Measurements from ENCODE around the gene PKP1. TPM values are rescaled to one million over a fixed set of nuclear protein-coding genes. Genes with fewer than 3 reads are reported as not detected.

PKP1 gene
- total and polyA plus RNA-seq, 2 donors (not counting 3 experiments of a cell fraction or from before 2014, with no cell fraction given) = 0.01 TPM; not detected in 1

- DNase-seq (ENCODE audit: low read depth, low spot score) = no peak
- dilution Hi-C loops (cut with MboI; ENCODE audit: extremely low pct_ligation_motif_present, low sequenced_read_pairs) (no loop called here), intact Hi-C loops (cut with micrococcal nuclease) (no loop called here)
- H3K27ac ChIP-seq (ENCODE audit: insufficient read depth, low read depth, low read length) = no peak overlapping the region
- ChIA-PET POLR2A (no interaction called here), CTCF (interaction anchor here (0.7 kb wide), 1 partner anchor 111 kb away, joined by 3 read pairs; no protein-coding TSS in a partner anchor)
- no peaks in the 10 kb centered on the region for H3K4me1 ChIP-seq (ENCODE audit: control insufficient read depth, extremely low read depth, insufficient read depth, low read length)
- FAIRE-seq = no peak
- H3K9me3 ChIP-seq (replicated peaks; ENCODE audit: control insufficient read depth, insufficient read depth, low read length) = no peaks in the 10 kb centered on the region
- H3K9me1 ChIP-seq (replicated peaks; ENCODE audit: control insufficient read depth, extremely low read depth, insufficient read depth, low read length) = no peaks in the 10 kb centered on the region
- H3K4me3 ChIP-seq (replicated peaks in 1 of 3; ENCODE audit: insufficient read depth in 1 of 3, low read depth in 1 of 3, low read length in 3 of 3) = no peak overlapping the region
- H2AFZ ChIP-seq (ENCODE audit: low read depth, low read length) = no peak overlapping the region
- no peaks in the 10 kb centered on the region for H4K20me1 ChIP-seq (replicated peaks; ENCODE audit: control insufficient read depth, extremely low read depth, insufficient read depth, low read length)
- no peak overlapping the region for H3K4me2 ChIP-seq (ENCODE audit: insufficient read depth, low read length)
- H3K36me3 ChIP-seq (ENCODE audit: control insufficient read depth in 2 of 2, extremely low read depth in 1 of 2, insufficient read depth in 2 of 2, low read length in 2 of 2) = no peaks in the 10 kb centered on the region
- TF ChIP-seq POLR2A (IDR thresholded peaks at IDR 0.05; ENCODE audit: low read depth, low read length) = no peak
- TF ChIP-seq JUN (IDR thresholded peaks at IDR 0.05; ENCODE audit: borderline replicate concordance, insufficient read depth, insufficient read length, low read depth) = no peak
- TF ChIP-seq MAX (IDR thresholded peaks at IDR 0.05; ENCODE audit: insufficient read depth, insufficient read length) = no peak
- no peaks in the 10 kb centered on the region for H3K79me2 ChIP-seq (ENCODE audit: control insufficient read depth, insufficient read depth, low read length)
- no peak overlapping the region for H3K9ac ChIP-seq (replicated peaks; ENCODE audit: extremely low read depth, insufficient read depth, low read length)
- BruUV-seq (replicated peaks) = no TSS peak
- H3K27me3 ChIP-seq (ENCODE audit: control insufficient read depth in 2 of 2, insufficient read depth in 2 of 2, low read length in 2 of 2) = peaks cover 0 to 5% of the 10 kb centered on the region in 2 experiments
Observed at GRCh38 chr1:201324821-201325677, 41.7 kb downstream of the PKP1 start.

GRCh38 chr1:201325678-201326060 is 42.4 kb downstream of the PKP1 start:
- Histone ChIP-seq H3K36me3 (ENCODE audit: control insufficient read depth in 2 of 2, extremely low read depth in 1 of 2, insufficient read depth in 2 of 2, low read length in 2 of 2) (no peaks in the 10 kb centered on the region), H2AFZ (ENCODE audit: low read depth, low read length) (no peak overlapping the region), H3K27ac (ENCODE audit: insufficient read depth, low read depth, low read length) (no peak overlapping the region), H3K9me3 (replicated peaks; ENCODE audit: control insufficient read depth, insufficient read depth, low read length) (no peaks in the 10 kb centered on the region), H3K79me2 (ENCODE audit: control insufficient read depth, insufficient read depth, low read length) (no peaks in the 10 kb centered on the region), H3K27me3 (ENCODE audit: control insufficient read depth in 2 of 2, insufficient read depth in 2 of 2, low read length in 2 of 2) (peaks cover 0 to 5% of the 10 kb centered on the region in 2 experiments), H3K9ac (replicated peaks; ENCODE audit: extremely low read depth, insufficient read depth, low read length) (no peak overlapping the region), H3K4me3 (replicated peaks in 1 of 3; ENCODE audit: insufficient read depth in 1 of 3, low read depth in 1 of 3, low read length in 3 of 3) (no peak overlapping the region), H3K4me2 (ENCODE audit: insufficient read depth, low read length) (no peak overlapping the region), H3K9me1 (replicated peaks; ENCODE audit: control insufficient read depth, extremely low read depth, insufficient read depth, low read length) (no peaks in the 10 kb centered on the region), H4K20me1 (replicated peaks; ENCODE audit: control insufficient read depth, extremely low read depth, insufficient read depth, low read length) (no peaks in the 10 kb centered on the region), H3K4me1 (ENCODE audit: control insufficient read depth, extremely low read depth, insufficient read depth, low read length) (no peaks in the 10 kb centered on the region)
- DNase-seq (ENCODE audit: low read depth, low spot score) (no peak), FAIRE-seq (no peak)
- CTCF ChIA-PET = interaction anchor here (0.7 to 2.0 kb wide), 4 partner anchors 13 to 110 kb away, joined by 3 to 6 read pairs (median 5); no protein-coding TSS in a partner anchor
- TF ChIP-seq JUN (IDR thresholded peaks at IDR 0.05; ENCODE audit: borderline replicate concordance, insufficient read depth, insufficient read length, low read depth) = no peak
- no peak for TF ChIP-seq EZH2 (IDR thresholded peaks at IDR 0.05; ENCODE audit: borderline replicate concordance, low read depth, low read length, severe bottlenecking)
- TF ChIP-seq MYC (IDR thresholded peaks at IDR 0.05; ENCODE audit: low read depth, low read length) = no peak
- no peak for TF ChIP-seq FOS (IDR thresholded peaks at IDR 0.05; ENCODE audit: borderline replicate concordance, insufficient read depth, low read length)
- TF ChIP-seq POLR2AphosphoS5 (IDR thresholded peaks at IDR 0.05; ENCODE audit: insufficient read depth, low read depth, low read length) = no peak
- TF ChIP-seq GATA2 (IDR thresholded peaks at IDR 0.05; ENCODE audit: insufficient read depth, insufficient read length, low read depth, low read length) = no peak
- TF ChIP-seq POLR2A (IDR thresholded peaks at IDR 0.05; ENCODE audit: low read depth, low read length) = no peak
- TF ChIP-seq MAX (IDR thresholded peaks at IDR 0.05; ENCODE audit: insufficient read depth, insufficient read length) = no peak
- TF ChIP-seq CTCF (IDR thresholded peaks at IDR 0.05; ENCODE audit: extremely low read depth in 1 of 2, insufficient read depth in 1 of 2, low read depth in 1 of 2, low read length in 2 of 2) = no peak
- POLR2A ChIA-PET = no interaction called here
- intact Hi-C loops (cut with micrococcal nuclease) (no loop called here), dilution Hi-C loops (cut with MboI; ENCODE audit: extremely low pct_ligation_motif_present, low sequenced_read_pairs) (no loop called here)
- BruUV-seq (replicated peaks) = no TSS peak
